ENCODE results near the gene ILDR2. TPM values are rescaled to one million over a fixed set of nuclear protein-coding genes. Genes with fewer than 3 reads are reported as not detected.

The ILDR2 gene
- total and polyA plus RNA-seq, 10 of the 15 experiments (the other 5 are each of a cell fraction or from before 2014, with no cell fraction given), result 0.05 to 5.3 (median 1.9) TPM

DNA sequence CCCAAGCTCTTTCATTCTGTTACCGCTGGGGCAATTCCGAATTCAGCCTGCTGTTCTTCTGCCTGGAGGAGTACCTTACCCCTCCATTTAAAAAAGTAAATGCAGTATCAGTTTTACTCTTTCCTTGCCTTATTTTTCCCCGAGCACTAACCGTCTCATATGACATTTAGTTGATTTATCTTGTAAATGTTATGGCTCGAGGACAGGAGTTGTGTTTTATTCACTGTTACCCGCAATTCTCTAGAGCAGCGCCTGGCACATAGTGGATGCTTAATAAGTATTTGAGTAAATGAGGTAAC lies 98.9 kb downstream of the ILDR2 start (continued):
- TF ChIP-seq, protein P1, sequence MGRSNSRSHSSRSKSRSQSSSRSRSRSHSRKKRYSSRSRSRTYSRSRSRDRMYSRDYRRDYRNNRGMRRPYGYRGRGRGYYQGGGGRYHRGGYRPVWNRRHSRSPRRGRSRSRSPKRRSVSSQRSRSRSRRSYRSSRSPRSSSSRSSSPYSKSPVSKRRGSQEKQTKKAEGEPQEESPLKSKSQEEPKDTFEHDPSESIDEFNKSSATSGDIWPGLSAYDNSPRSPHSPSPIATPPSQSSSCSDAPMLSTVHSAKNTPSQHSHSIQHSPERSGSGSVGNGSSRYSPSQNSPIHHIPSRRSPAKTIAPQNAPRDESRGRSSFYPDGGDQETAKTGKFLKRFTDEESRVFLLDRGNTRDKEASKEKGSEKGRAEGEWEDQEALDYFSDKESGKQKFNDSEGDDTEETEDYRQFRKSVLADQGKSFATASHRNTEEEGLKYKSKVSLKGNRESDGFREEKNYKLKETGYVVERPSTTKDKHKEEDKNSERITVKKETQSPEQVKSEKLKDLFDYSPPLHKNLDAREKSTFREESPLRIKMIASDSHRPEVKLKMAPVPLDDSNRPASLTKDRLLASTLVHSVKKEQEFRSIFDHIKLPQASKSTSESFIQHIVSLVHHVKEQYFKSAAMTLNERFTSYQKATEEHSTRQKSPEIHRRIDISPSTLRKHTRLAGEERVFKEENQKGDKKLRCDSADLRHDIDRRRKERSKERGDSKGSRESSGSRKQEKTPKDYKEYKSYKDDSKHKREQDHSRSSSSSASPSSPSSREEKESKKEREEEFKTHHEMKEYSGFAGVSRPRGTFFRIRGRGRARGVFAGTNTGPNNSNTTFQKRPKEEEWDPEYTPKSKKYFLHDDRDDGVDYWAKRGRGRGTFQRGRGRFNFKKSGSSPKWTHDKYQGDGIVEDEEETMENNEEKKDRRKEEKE (IDR thresholded peaks at IDR 0.05), result no peak
- TF ChIP-seq NR2C2 (IDR thresholded peaks at IDR 0.05; ENCODE audit: borderline replicate concordance, control insufficient read depth, insufficient read length, low read depth) (no peak), CBFB (IDR thresholded peaks at IDR 0.05; ENCODE audit: low read depth) (no peak), HDAC2 (IDR thresholded peaks at IDR 0.05) (no peak), GABPA (IDR thresholded peaks at IDR 0.05; ENCODE audit: low read depth) (no peak), HDGF (IDR thresholded peaks at IDR 0.05) (no peak), WRNIP1 (IDR thresholded peaks at IDR 0.05; ENCODE audit: borderline replicate concordance, low read depth, low read length) (no peak)
- TF ChIP-seq, protein P2, sequence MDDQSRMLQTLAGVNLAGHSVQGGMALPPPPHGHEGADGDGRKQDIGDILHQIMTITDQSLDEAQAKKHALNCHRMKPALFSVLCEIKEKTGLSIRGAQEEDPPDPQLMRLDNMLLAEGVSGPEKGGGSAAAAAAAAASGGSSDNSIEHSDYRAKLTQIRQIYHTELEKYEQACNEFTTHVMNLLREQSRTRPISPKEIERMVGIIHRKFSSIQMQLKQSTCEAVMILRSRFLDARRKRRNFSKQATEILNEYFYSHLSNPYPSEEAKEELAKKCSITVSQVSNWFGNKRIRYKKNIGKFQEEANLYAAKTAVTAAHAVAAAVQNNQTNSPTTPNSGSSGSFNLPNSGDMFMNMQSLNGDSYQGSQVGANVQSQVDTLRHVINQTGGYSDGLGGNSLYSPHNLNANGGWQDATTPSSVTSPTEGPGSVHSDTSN (IDR thresholded peaks at IDR 0.05; ENCODE audit: insufficient replicate concordance, low read depth, low read length), result no peak
- TF ChIP-seq, protein P3, sequence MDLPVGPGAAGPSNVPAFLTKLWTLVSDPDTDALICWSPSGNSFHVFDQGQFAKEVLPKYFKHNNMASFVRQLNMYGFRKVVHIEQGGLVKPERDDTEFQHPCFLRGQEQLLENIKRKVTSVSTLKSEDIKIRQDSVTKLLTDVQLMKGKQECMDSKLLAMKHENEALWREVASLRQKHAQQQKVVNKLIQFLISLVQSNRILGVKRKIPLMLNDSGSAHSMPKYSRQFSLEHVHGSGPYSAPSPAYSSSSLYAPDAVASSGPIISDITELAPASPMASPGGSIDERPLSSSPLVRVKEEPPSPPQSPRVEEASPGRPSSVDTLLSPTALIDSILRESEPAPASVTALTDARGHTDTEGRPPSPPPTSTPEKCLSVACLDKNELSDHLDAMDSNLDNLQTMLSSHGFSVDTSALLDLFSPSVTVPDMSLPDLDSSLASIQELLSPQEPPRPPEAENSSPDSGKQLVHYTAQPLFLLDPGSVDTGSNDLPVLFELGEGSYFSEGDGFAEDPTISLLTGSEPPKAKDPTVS (IDR thresholded peaks at IDR 0.05; ENCODE audit: low read depth, low read length), result no peak
